Ovary (tissue), 9 donors: ENCODE results near the gene CDV3. TPM values are rescaled to one million over a fixed set of nuclear protein-coding genes. Genes with fewer than 3 reads are reported as not detected.
"Not testable (repeated sequence)": the region's sequence is repeated elsewhere in the genome, so short reads cannot be mapped to it uniquely, and the experiment has no call there.

ENCODE experiments used
- DNase-seq, 5 donors: peaks; one replicate each; pipeline ENCODE4 v3.0.0-alpha.2; 2019 to 2020
- H3K27ac ChIP-seq, 2 donors: fragments of 200-600 bp; one replicate each; pipeline versions ENCODE4 v1.5.1 to v1.8.0; 2019 to 2022
- H3K27me3 ChIP-seq: fragments of 200-600 bp; one replicate; pipeline ENCODE4 v1.8.0; 2022
- H3K36me3 ChIP-seq: fragments of 200-600 bp; sonication (generic); one replicate; pipeline ENCODE4 v1.5.1; 2019
- H3K4me1 ChIP-seq: one replicate; pipeline ENCODE4 v1.8.1; 2013; ENCODE audit warnings: mild to moderate bottlenecking, moderate library complexity; ENCODE audit not compliant: insufficient read depth
- H3K4me3 ChIP-seq: fragments of 200-600 bp; sonication (generic); one replicate; pipeline ENCODE4 v1.5.1; 2017
- H3K9me3 ChIP-seq, 2 donors: fragments of 200-600 bp in 1 of 2; sonication (generic) in 1 of 2; one replicate each; pipeline versions ENCODE4 v1.5.1 to v1.8.1; 2013 to 2019; ENCODE audit warnings: mild to moderate bottlenecking in 1 of 2, moderate library complexity in 1 of 2
- CTCF ChIP-seq, 3 donors: fragments of 450-650 bp in 2 of 3; fragments of 200-600 bp in 1 of 3; IDR thresholded peaks; one replicate each; pipeline versions ENCODE4 v1.5.1 to v1.8.0; 2016 to 2022; ENCODE audit warnings: antibody characterized with exemption in 3 of 3, mild to moderate bottlenecking in 1 of 3
- EP300 ChIP-seq: sonication (generic); formaldehyde crosslinking; IDR thresholded peaks from one replicate; pipeline ENCODE4 v1.6.1; 2017; ENCODE audit warnings: antibody characterized with exemption
- POLR2A ChIP-seq: fragments of 450-650 bp; IDR thresholded peaks from one replicate; pipeline ENCODE4 v1.6.1; 2017; ENCODE audit warnings: antibody characterized with exemption, mild to moderate bottlenecking, moderate library complexity
- WGBS, 3 donors: extraction: QIAGEN DNeasy Blood & Tissue Kit in 1 of 3; methylation state at CpG; one replicate each; pipeline versions ENCODE4 v1.1.5 to v1.1.7; 2013 to 2017; 5-methylcytosine and 5-hydroxymethylcytosine counted together
- intact Hi-C, 4 donors: fragments of 100-400 bp; cut with DNase I; formaldehyde crosslinking; loops; one replicate each; pipeline versions ENCODE4 v1.11.0 to v1.15.1; 2022 to 2023
- polyA plus RNA-seq, 2 donors: library from polyadenylated mRNA; stranded (reverse); fragments of 200-250 nt in 1 of 2; fragments of 350-450 nt in 1 of 2; fragmentation: Illumina TruSeq in 1 of 2; extraction: RNeasy Lipid Tissue Mini Kit (QIAGEN cat#74804) in 1 of 2; gene quantifications; one replicate each; pipeline ENCODE4 v1.2.3, GENCODE V29; 2013 to 2014
- total RNA-seq, 7 donors: library from RNA; depleted of rRNA in 2 of 7; stranded (reverse); fragments of >200 nt in 2 of 7; fragmentation: NEBNext Ultra II Directional in 3 of 7; extraction: Animal tissue kit (Norgen Biotek cat#: 25700) in 3 of 7; gene quantifications; one replicate each; pipeline versions ENCODE4 v1.1.0 to v1.2.4, GENCODE V29; 2016 to 2023
- donor health status: DM: no; HTN: no; CAD: no; lungs with moderate emphysema.
- donor health status: DM: no; HTN: no; CAD: no.
- donor health status: Bipolar disorder and iron deficiency.
- donor health status: DM: yes; HTN: yes; CAD: no.
- donor health status: DM: no; HTN: no; CAD: no.
- donor health status: DM: yes; HTN: yes; CAD: no.

Gene CDV3
- total and polyA plus RNA-seq, 9 donors, result 51.3 to 168 (median 134) TPM

- Histone ChIP-seq H3K27me3 (no peaks in the 10 kb centered on the region), H3K27ac (no peak overlapping the region), H3K4me3 (no peak overlapping the region), H3K9me3 (no peaks in the 10 kb centered on the region), H3K36me3 (no peaks in the 10 kb centered on the region), H3K4me1 (peaks cover 8% of the 10 kb centered on the region)
- DNase-seq, result no peak
- 48 to 53% (median 53%) methylated on average over 5 of the region's 5 CpGs for WGBS, 3 donors
- TF ChIP-seq EP300, result no peak
- TF ChIP-seq POLR2A, result no peak
- no peak for TF ChIP-seq CTCF (IDR thresholded peaks at IDR 0.05)
- intact Hi-C loops, result no loop called here
These were observed 41.5 kb upstream of the CDV3 start for GRCh38 chr3:133531981-133532380.

DNA sequence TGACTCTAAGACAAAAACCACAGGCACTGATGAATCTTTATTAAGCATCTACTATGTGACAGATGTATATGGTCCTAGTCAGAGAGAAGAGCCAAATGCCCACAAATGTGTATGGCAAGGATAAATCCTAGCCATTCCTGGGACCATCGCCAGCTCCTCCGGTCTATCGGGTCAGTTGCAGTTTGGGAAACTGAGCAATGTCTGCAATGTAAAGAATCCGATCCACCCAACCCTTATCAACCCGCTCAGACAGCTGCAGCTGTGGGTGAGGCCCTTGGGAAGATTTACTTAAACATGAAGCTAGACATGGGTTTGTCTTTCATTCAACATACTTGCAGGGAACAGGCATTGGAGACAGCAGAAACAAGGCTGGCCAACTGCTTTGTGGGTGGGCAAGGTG, 40.5 kb upstream of the CDV3 start:
- H3K4me1 ChIP-seq, result peaks cover 6% of the 10 kb centered on the region
- TF ChIP-seq CTCF (IDR thresholded peaks at IDR 0.05), result no peak
- no peaks in the 10 kb centered on the region for H3K36me3 ChIP-seq
- H3K4me3 ChIP-seq, result no peak overlapping the region
- no peaks in the 10 kb centered on the region for H3K9me3 ChIP-seq
- intact Hi-C loops, result no loop called here
- H3K27ac ChIP-seq, result no peak overlapping the region
- no peak for DNase-seq
- WGBS, 3 donors, result 53 to 70% (median 58%) methylated on average over 5 of the region's 5 CpGs
- H3K27me3 ChIP-seq, result no peaks in the 10 kb centered on the region

DNA sequence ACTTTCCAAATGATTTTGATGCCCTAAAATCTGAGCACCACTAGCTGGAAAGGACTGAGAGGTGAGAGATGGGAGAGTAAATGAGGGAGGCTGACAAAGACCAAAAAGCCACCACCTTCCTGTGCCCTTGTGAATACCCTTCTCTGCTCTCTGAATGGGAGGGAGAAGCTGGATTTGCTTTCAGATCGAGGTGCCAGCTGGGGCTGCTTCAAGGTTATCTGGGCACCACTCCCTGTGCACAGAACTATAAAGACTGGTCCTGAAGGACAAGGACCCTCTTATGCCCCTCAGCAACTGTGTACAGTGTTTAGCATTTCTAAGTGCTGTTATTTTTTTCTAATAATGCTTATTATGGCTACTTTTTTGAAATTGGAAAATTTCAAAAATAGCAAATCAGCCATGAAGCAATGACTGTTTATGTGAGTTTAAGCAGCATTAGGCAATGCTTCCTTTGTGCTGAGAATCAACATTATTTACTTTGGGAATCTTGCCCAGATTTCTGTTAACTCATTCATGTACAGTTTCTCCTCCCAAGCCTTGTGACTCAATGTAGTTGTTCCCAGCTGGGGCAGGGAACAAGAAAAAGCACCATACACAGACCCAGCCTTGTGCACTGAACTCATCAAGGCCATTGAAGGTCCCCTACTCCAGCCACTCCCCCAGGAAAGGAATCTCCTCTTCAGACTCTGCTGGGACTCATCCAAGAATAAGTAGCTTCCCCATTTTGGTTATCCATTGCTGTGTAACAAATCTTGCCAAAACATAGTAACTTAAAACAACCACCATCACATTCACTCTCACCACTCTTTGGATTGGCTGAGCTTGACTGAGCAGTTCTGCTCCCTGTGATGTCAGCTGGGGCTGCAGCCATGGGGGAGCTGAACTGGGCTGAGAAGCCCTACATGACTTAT, 37.3 kb upstream of the CDV3 start:
- DNase-seq, result no peak
- Histone ChIP-seq H3K36me3 (no peaks in the 10 kb centered on the region), H3K9me3 (no peaks in the 10 kb centered on the region), H3K4me3 (no peak overlapping the region), H3K27ac (no peak overlapping the region), H3K27me3 (no peaks in the 10 kb centered on the region), H3K4me1 (peaks cover 6% of the 10 kb centered on the region)
- TF ChIP-seq CTCF (IDR thresholded peaks at IDR 0.05) (no peak), EP300 (no peak), POLR2A (no peak)
- 0 to 4% (median 2%) methylated on average over 1 of the region's 1 CpG for WGBS, 3 donors
- intact Hi-C loops, result no loop called here

DNA sequence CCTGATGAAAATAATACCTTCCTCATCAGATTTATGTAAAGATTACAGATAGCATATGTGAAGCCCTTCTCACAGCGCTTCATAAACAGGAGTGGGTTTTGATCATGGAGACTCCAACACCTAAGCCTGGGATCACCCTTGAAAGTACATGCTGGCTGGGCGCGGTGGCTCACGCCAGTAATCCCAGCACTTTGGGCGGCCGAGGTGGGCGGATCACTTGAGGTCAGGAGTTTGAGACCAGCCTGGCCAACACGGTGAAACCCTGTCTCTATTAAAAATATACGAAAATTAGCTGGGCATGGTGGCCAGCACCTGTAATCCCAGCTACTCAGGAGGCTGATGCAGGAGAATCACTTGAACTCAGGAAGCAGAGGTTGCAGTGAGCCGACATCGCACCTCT, 36.4 kb upstream of the CDV3 start:
- 88 to 91% (median 90%) methylated on average over 11 of the region's 11 CpGs for WGBS, 3 donors
- H3K36me3 ChIP-seq, H3K27me3 ChIP-seq, DNase-seq, H3K9me3 ChIP-seq, H3K4me1 ChIP-seq, intact Hi-C loops, H3K27ac ChIP-seq, H3K4me3 ChIP-seq: not testable (repeated sequence)

GRCh38 chr3:133538154-133538553, 35.3 kb upstream of the CDV3 start:
- no peak for TF ChIP-seq POLR2A
- no peak for TF ChIP-seq CTCF (IDR thresholded peaks at IDR 0.05)
- no peak for TF ChIP-seq EP300
- Histone ChIP-seq H3K9me3 (no peaks in the 10 kb centered on the region), H3K36me3 (no peaks in the 10 kb centered on the region), H3K27me3 (no peaks in the 10 kb centered on the region), H3K4me3 (no peak overlapping the region), H3K27ac (no peak overlapping the region), H3K4me1 (peaks cover 6% of the 10 kb centered on the region)
- intact Hi-C loops, result no loop called here
- 93 to 97% (median 93%) methylated on average over 2 of the region's 2 CpGs for WGBS, 3 donors
- DNase-seq, result no peak
